Sigmoid colon (tissue), 7 donors: ENCODE measurements around the gene ZBTB47. TPM values are rescaled to one million over a fixed set of nuclear protein-coding genes. Genes with fewer than 3 reads are reported as not detected.

Experiments used
- DNase-seq: peaks from one replicate; pipeline ENCODE4 v3.0.0-alpha.2; 2019
- H3K27ac ChIP-seq, 4 donors: fragments of 200-600 bp; sonication (generic); one replicate each; pipeline ENCODE4 v1.5.1; 2016 to 2019; ENCODE audit warnings: mild to moderate bottlenecking in 1 of 4
- H3K27me3 ChIP-seq, 3 donors: fragments of 200-600 bp; sonication (generic); one replicate each; pipeline ENCODE4 v1.5.1; 2019; ENCODE audit warnings: mild to moderate bottlenecking in 1 of 3
- H3K36me3 ChIP-seq, 4 donors: fragments of 200-600 bp; sonication (generic); one replicate each; pipeline ENCODE4 v1.5.1; 2016 to 2019
- H3K4me1 ChIP-seq, 4 donors: fragments of 200-600 bp; sonication (generic); one replicate each; pipeline ENCODE4 v1.5.1; 2017 to 2019
- H3K4me3 ChIP-seq, 4 donors: fragments of 200-600 bp; sonication (generic); one replicate each; pipeline ENCODE4 v1.5.1; 2017 to 2019; ENCODE audit warnings: mild to moderate bottlenecking in 2 of 4, moderate library complexity in 1 of 4
- H3K9me3 ChIP-seq, 4 donors: fragments of 200-600 bp in 3 of 4; sonication (generic) in 3 of 4; one replicate each; pipeline versions ENCODE4 v1.5.1 to v1.6.1; 2013 to 2019
- CTCF ChIP-seq, 4 experiments: fragments of 450-650 bp in 3 of 4; fragments of 200-600 bp in 1 of 4; IDR thresholded peaks; one replicate each; pipeline ENCODE4 v1.5.1; 2016 to 2019; ENCODE audit warnings: antibody characterized with exemption in 4 of 4, mild to moderate bottlenecking in 3 of 4, moderate library complexity in 2 of 4
- EP300 ChIP-seq, 4 donors: sonication (generic); formaldehyde crosslinking; IDR thresholded peaks; one replicate each; pipeline ENCODE4 v1.6.1; 2017; ENCODE audit warnings: antibody characterized with exemption in 4 of 4
- POLR2A ChIP-seq, 2 donors: fragments of 450-650 bp; IDR thresholded peaks; one replicate each; pipeline ENCODE4 v1.6.1; 2016; ENCODE audit warnings: antibody characterized with exemption in 2 of 2, mild to moderate bottlenecking in 2 of 2, moderate library complexity in 2 of 2
- POLR2AphosphoS5 ChIP-seq, 4 donors: sonication (generic); formaldehyde crosslinking; IDR thresholded peaks; one replicate each; pipeline ENCODE4 v1.6.1; 2017; ENCODE audit warnings: antibody characterized with exemption in 4 of 4
- WGBS, 2 donors: extraction: QIAGEN DNeasy Blood & Tissue Kit; methylation state at CpG; one replicate each; pipeline ENCODE4 v1.1.7; 2013; 5-methylcytosine and 5-hydroxymethylcytosine counted together
- intact Hi-C: fragments of 100-400 bp; cut with DNase I; formaldehyde crosslinking; loops from one replicate; pipeline ENCODE4 v1.15.1; 2023
- polyA plus RNA-seq, 3 donors: library from polyadenylated mRNA; stranded (reverse); fragments of 200-250 nt; gene quantifications; one replicate each; pipeline ENCODE4 v1.2.3, GENCODE V29; 2013
- total RNA-seq, 4 donors: library from RNA; depleted of rRNA; stranded (reverse); fragments of >200 nt; gene quantifications; one replicate each; pipeline ENCODE4 v1.1.0, GENCODE V29; 2016
- donor health status: healthy with polysubstance abuse.
- donor health status: Bipolar disorder and iron deficiency.
- donor health status: healthy.

ZBTB47 gene
- total and polyA plus RNA-seq, 7 donors, result 6.2 to 74.8 (median 34.9) TPM

DNA sequence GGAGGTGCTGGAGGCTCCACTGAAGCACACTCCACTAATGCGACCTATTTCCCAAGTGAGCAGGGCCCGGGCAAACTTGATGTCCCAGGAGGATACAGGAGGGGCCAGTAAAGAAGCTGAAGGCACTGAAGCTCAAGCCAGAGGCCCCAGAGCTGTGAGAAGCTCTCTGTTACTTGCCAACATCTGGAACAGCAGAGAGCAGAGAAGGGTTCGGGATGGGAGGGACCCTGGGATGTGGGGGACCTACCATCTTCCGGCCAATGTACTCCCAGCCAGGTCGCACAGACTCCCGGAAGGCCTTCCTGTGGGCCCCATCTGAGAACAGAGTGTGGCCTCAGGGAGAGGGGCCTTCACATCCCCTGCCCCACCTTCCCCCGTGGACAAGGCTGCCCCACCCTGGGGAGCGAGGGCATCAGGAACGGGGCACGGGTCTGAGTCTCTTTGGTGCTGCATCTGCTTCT is 46.0 kb downstream of the ZBTB47 start:
- DNase-seq, result no peak
- intact Hi-C loops, result no loop called here
- TF ChIP-seq POLR2AphosphoS5 (IDR thresholded peaks at IDR 0.05) (no peak), EP300 (IDR thresholded peaks at IDR 0.05) (no peak), CTCF (IDR thresholded peaks at IDR 0.05) (no peak), POLR2A (IDR thresholded peaks at IDR 0.05) (no peak)
- 66 to 74% methylated on average over 10 of the region's 10 CpGs for WGBS, 2 donors
- Histone ChIP-seq H3K27ac (no peak overlapping the region), H3K4me1 (no peaks in the 10 kb centered on the region), H3K4me3 (no peak overlapping the region), H3K27me3 (no peaks in the 10 kb centered on the region), H3K36me3 (no peaks in the 10 kb centered on the region), H3K9me3 (no peaks in the 10 kb centered on the region)

GRCh38 chr3:42700366-42701288 is 47.1 kb downstream of the ZBTB47 start:
- no peaks in the 10 kb centered on the region for H3K4me1 ChIP-seq
- DNase-seq, result no peak

GRCh38 chr3:42701371-42702065 is 48.0 kb downstream of the ZBTB47 start:
- Histone ChIP-seq H3K4me1 (no peaks in the 10 kb centered on the region), H3K36me3 (no peaks in the 10 kb centered on the region), H3K4me3 (no peak overlapping the region), H3K27ac (no peak overlapping the region), H3K27me3 (no peaks in the 10 kb centered on the region), H3K9me3 (no peaks in the 10 kb centered on the region)
- 32% methylated on average over 15 of the region's 15 CpGs for WGBS, 2 donors
- TF ChIP-seq POLR2AphosphoS5 (IDR thresholded peaks at IDR 0.05) (no peak), CTCF (IDR thresholded peaks at IDR 0.05) (no peak), POLR2A (IDR thresholded peaks at IDR 0.05) (no peak), EP300 (IDR thresholded peaks at IDR 0.05) (no peak)
- intact Hi-C loops, result no loop called here
- DNase-seq, result no peak

More at GRCh38 chr3:42700366-42701288, 47.1 kb downstream of the ZBTB47 start:
- TF ChIP-seq EP300 (IDR thresholded peaks at IDR 0.05) (no peak), POLR2AphosphoS5 (IDR thresholded peaks at IDR 0.05) (no peak), POLR2A (IDR thresholded peaks at IDR 0.05) (no peak), CTCF (IDR thresholded peaks at IDR 0.05) (no peak)
- H3K9me3 ChIP-seq, result no peaks in the 10 kb centered on the region
- no peaks in the 10 kb centered on the region for H3K36me3 ChIP-seq
- no peak overlapping the region for H3K4me3 ChIP-seq
- H3K27me3 ChIP-seq, result no peaks in the 10 kb centered on the region
- intact Hi-C loops, result no loop called here
- H3K27ac ChIP-seq, result no peak overlapping the region
- 69 to 76% methylated on average over 15 of the region's 15 CpGs for WGBS, 2 donors

DNA sequence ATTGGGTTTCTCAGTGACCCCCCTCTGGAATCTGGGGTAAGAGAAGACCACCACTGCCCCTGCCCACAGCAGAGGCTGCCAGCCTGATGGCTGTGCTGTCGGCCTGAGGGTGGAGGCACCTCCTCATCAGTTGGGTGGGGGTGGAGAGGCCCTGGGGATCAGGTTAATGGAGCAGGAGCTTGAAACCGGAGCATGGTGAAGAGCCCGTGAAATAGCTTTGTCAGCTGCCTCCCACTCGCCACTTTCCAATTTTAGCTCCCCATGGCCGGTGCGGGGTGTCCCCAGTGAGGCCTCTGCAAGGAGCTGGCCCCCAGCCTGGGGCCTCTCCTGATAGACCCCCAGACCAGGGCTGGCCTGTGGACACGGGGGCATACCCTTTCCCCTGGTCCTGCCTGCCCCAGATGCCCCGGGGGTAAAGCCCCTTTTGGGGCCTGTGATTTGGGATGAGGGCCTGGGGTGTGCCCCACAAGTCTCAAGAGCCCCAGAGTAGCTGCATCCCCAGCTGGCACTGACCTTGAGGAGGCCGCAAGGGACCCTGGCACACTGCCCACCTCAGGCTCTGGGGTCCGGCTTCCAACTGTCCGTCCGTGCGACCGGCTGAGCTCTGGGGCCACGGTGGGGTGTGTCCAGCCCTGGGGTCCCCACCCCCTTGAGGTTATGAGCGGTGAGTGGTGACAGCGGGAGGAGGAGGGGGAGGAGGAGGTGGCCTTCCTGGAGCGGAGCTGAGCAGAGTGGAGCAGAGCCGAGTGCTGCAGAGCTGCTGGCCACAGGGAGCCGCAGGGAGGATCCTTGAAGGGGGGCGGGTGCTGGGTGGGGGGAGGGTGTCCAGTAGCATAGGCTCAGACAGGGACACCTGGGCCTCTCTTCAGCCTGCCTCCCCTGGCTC is 48.8 kb downstream of the ZBTB47 start, which contains the start of gene HHATL:
Gene HHATL, minus strand, starts transcription at position 733 of the 886 bp plus-strand sequence. CDS start 1,972 bp downstream, outside the sequence.
- H3K4me3 ChIP-seq, result no peak within 1 kb of the TSS
- H3K36me3 ChIP-seq, result no peaks in the 10 kb centered on the region
- TF ChIP-seq EP300 (IDR thresholded peaks at IDR 0.05) (no peak), POLR2A (IDR thresholded peaks at IDR 0.05) (no peak), POLR2AphosphoS5 (IDR thresholded peaks at IDR 0.05) (no peak), CTCF (IDR thresholded peaks at IDR 0.05) (no peak)
- no peaks in the 10 kb centered on the region for H3K27me3 ChIP-seq
- no peak for DNase-seq
- intact Hi-C loops, result no loop called here
- H3K9me3 ChIP-seq, result no peaks in the 10 kb centered on the region
- H3K4me1 ChIP-seq, result no peaks in the 10 kb centered on the region
- 69 to 75% methylated on average over 21 of the region's 21 CpGs for WGBS, 2 donors
- H3K27ac ChIP-seq, result no peak within 1 kb of the TSS
